Cardiac muscle cell (in vitro differentiated cells and primary cell): ENCODE measurements around the gene KRTAP21-3. TPM values are rescaled to one million over a fixed set of nuclear protein-coding genes. Genes with fewer than 3 reads are reported as not detected.
"Not testable (repeated sequence)": the region's sequence is repeated elsewhere in the genome, so short reads cannot be mapped to it uniquely, and the experiment has no call there.

Experiments used
- DNase-seq, 2 donors: peaks; one replicate each; pipeline versions ENCODE4 v3.0.0 to v3.0.0-alpha.2; 2010 to 2017; ENCODE audit warnings: low read depth in 1 of 2, low spot score in 1 of 2
- H3K27ac ChIP-seq: fragments of 200-600 bp; sonication (generic); 2 replicates; pipeline ENCODE4 v1.5.1; 2016
- H3K27me3 ChIP-seq: fragments of 200-600 bp; sonication (generic); 2 replicates; pipeline ENCODE4 v1.6.0; 2016; ENCODE audit warnings: control low read depth
- H3K36me3 ChIP-seq: fragments of 200-600 bp; sonication (generic); 2 replicates; pipeline ENCODE4 v1.5.1; 2016; ENCODE audit warnings: control low read depth
- H3K4me1 ChIP-seq: fragments of 200-600 bp; sonication (generic); 2 replicates; pipeline ENCODE4 v1.8.1; 2017; ENCODE audit warnings: low read depth, mild to moderate bottlenecking, mixed run types
- H3K4me3 ChIP-seq: fragments of 200-600 bp; sonication (generic); 2 replicates; pipeline ENCODE4 v1.5.1; 2016; ENCODE audit warnings: mild to moderate bottlenecking
- H3K9me3 ChIP-seq: fragments of 200-600 bp; sonication (generic); 2 replicates; pipeline ENCODE4 v1.5.1; 2017; ENCODE audit warnings: low read depth, mild to moderate bottlenecking, control low read depth
- CTCF ChIP-seq: IDR thresholded peaks from 2 replicates; pipeline ENCODE4 v1.5.1; 2012; ENCODE audit warnings: low read depth, mild to moderate bottlenecking, low read length
- polyA plus RNA-seq: library from polyadenylated mRNA; unstranded; fragments of >200 nt; fragmentation: Nextera tagmentation; extraction: Ambion mirVana; gene quantifications from 2 replicates; pipeline ENCODE4 v1.2.1, GENCODE V29; 2016
- total RNA-seq: library from RNA; depleted of rRNA; stranded (reverse); fragments of >200 nt; gene quantifications from 2 replicates; pipeline ENCODE4 v1.2.3, GENCODE V29; 2016

Gene KRTAP21-3, protein sequence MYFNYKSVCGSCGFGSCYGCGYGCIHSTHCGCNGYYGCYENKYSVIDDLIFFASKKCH
- total RNA-seq (not detected in 2 replicates), polyA plus RNA-seq (not detected in 2 replicates)

DNA sequence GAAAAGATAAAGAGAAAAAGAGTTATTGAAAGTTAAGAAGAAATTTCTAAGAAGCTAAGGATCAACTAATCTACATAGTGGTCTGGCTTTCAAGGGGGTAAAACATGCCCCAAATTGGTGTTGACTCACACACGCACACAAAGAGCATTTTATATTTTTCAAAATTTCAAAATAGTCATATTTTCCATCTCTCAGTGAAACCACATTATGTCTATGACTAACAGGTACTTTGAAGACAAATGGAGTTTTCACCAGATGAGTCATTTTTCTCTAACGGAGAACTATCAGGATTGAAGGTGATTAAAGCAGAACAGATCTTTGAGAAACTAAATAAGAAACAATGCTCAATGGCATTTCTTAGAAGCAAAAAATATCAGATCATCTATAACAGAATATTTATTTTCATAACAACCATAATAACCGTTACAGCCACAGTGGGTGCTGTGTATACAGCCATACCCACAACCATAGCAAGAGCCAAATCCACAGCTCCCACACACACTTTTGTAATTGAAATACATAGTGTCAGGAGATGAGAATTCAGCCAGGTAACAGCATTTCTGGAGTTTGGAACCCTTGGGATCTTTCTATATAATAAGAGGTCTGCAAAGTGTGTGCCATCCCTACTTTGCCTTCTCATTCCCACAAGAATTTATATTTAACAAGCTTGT lies at the start of gene KRTAP21-3:
KRTAP21-3 (minus strand) TSS at position 539 of the 671 bp plus-strand sequence; CDS start at position 521, 18 bp downstream.
- no peaks in the 10 kb centered on the region for H3K36me3 ChIP-seq
- no peaks in the 10 kb centered on the region for H3K4me1 ChIP-seq
- no peak within 1 kb of the TSS for H3K4me3 ChIP-seq
- H3K9me3 ChIP-seq, result no peaks in the 10 kb centered on the region
- no peak for DNase-seq
- no peak within 1 kb of the TSS for H3K27ac ChIP-seq
- no peak for TF ChIP-seq CTCF
- H3K27me3 ChIP-seq, result no peaks in the 10 kb centered on the region

- Histone ChIP-seq H3K9me3 (no peaks in the 10 kb centered on the region), H3K4me3 (no peak overlapping the region), H3K27ac (no peak overlapping the region), H3K36me3 (no peaks in the 10 kb centered on the region), H3K27me3 (no peaks in the 10 kb centered on the region), H3K4me1 (no peaks in the 10 kb centered on the region)
- no peak for DNase-seq
- no peak for TF ChIP-seq CTCF
Measured at GRCh38 chr21:30760776-30761175, 42.2 kb upstream of the KRTAP21-3 start.

GRCh38 chr21:30758306-30758705 lies 39.7 kb upstream of the KRTAP21-3 start:
- H3K27me3 ChIP-seq, result no peaks in the 10 kb centered on the region
- H3K36me3 ChIP-seq, result no peaks in the 10 kb centered on the region
- no peak overlapping the region for H3K27ac ChIP-seq
- H3K4me3 ChIP-seq, result no peak overlapping the region
- DNase-seq, result no peak
- H3K9me3 ChIP-seq, result no peaks in the 10 kb centered on the region
- TF ChIP-seq CTCF, result no peak
- no peaks in the 10 kb centered on the region for H3K4me1 ChIP-seq

GRCh38 chr21:30755328-30755727 lies 36.8 kb upstream of the KRTAP21-3 start, which contains the start of gene KRTAP21-1:
Gene KRTAP21-1, minus strand, starts transcription at chr21:30755428. Its CDS starts 50 bp downstream, at chr21:30755378.
- H3K4me3 ChIP-seq, H3K9me3 ChIP-seq, H3K4me1 ChIP-seq, H3K27ac ChIP-seq, H3K27me3 ChIP-seq, H3K36me3 ChIP-seq, DNase-seq: not testable (repeated sequence)

DNA sequence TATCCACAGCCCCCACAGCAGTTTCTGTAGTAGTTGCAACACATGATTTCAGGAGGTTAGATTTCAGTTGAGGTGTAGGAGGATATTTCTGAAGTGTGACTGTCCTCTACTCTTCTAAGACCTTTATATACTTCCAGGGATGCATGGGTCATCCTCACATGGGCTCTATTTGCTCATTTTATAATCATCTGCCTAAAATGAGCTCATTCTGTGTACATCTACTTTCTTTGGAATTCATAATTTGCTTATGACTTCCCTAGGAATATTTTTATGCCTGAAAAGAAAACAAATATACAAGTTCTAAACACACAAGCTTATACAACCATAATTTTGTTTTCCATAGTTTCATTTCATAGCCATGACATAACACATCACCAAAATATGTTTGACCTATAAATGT lies 28.6 kb upstream of the KRTAP21-3 start, which contains the start of gene KRTAP21-2:
KRTAP21-2 (minus strand) TSS at position 101 of the 400 bp plus-strand sequence; CDS start at position 44, 57 bp downstream.
- Histone ChIP-seq H3K36me3 (no peaks in the 10 kb centered on the region), H3K4me1 (no peaks in the 10 kb centered on the region), H3K4me3 (no peak within 1 kb of the TSS), H3K27ac (no peak within 1 kb of the TSS), H3K9me3 (no peaks in the 10 kb centered on the region), H3K27me3 (no peaks in the 10 kb centered on the region)
- DNase-seq, result no peak
- TF ChIP-seq CTCF, result no peak

- H3K4me1 ChIP-seq, result no peaks in the 10 kb centered on the region
- TF ChIP-seq CTCF, result no peak
- no peak overlapping the region for H3K4me3 ChIP-seq
- no peaks in the 10 kb centered on the region for H3K36me3 ChIP-seq
- no peaks in the 10 kb centered on the region for H3K9me3 ChIP-seq
- H3K27ac ChIP-seq, result no peak overlapping the region
- no peak for DNase-seq
- H3K27me3 ChIP-seq, result no peaks in the 10 kb centered on the region
Measured at GRCh38 chr21:30740462-30740861, 21.9 kb upstream of the KRTAP21-3 start.
